Natural killer cell (primary cell): ENCODE results near the gene CTF1. TPM values are rescaled to one million over a fixed set of nuclear protein-coding genes. Genes with fewer than 3 reads are reported as not detected.

Experiments
- ATAC-seq, 3 donors: fragments of 150-1000 bp in 2 of 3; fragments of 200-7000 bp in 1 of 3; cut with Tn5 transposase; 1 replicate in 1 of 3; 2 replicates in 2 of 3; pipeline ENCODE4 v1.10.0; 2021; ENCODE audit warnings: mild to moderate bottlenecking in 2 of 3, moderate library complexity in 2 of 3
- DNase-seq, 2 donors: peaks; one replicate each; pipeline versions ENCODE4 v3.0.0 to v3.0.0-alpha.2; 2013 to 2021; ENCODE audit warnings: mixed read lengths in 1 of 2
- H3K27ac ChIP-seq: one replicate; pipeline ENCODE4 v1.5.1; 2013; ENCODE audit warnings: mild to moderate bottlenecking, low read length
- H3K27me3 ChIP-seq: one replicate; pipeline ENCODE4 v1.6.1; 2013; ENCODE audit warnings: low read length; ENCODE audit not compliant: control insufficient read depth, insufficient read depth
- H3K36me3 ChIP-seq: one replicate; pipeline ENCODE4 v1.6.1; 2013; ENCODE audit warnings: low read length; ENCODE audit not compliant: control insufficient read depth, insufficient read depth
- H3K4me1 ChIP-seq: one replicate; pipeline ENCODE4 v1.6.1; 2013; ENCODE audit warnings: low read length; ENCODE audit not compliant: control insufficient read depth, insufficient read depth
- H3K4me3 ChIP-seq: one replicate; pipeline ENCODE4 v1.5.1; 2013; ENCODE audit warnings: low read length
- H3K9me3 ChIP-seq: one replicate; pipeline ENCODE4 v1.6.1; 2013; ENCODE audit warnings: low read length; ENCODE audit not compliant: control insufficient read depth, insufficient read depth
- H3K27ac Mint-ChIP-seq, 2 donors: one replicate each; pipeline ENCODE4 v1.8.0; 2022; ENCODE audit warnings: mild to moderate bottlenecking in 2 of 2, mixed read lengths in 2 of 2, moderate library complexity in 1 of 2
- H3K27me3 Mint-ChIP-seq, 2 donors: one replicate each; pipeline ENCODE4 v1.8.0; 2022; ENCODE audit warnings: low read depth in 2 of 2, mixed read lengths in 2 of 2
- H3K36me3 Mint-ChIP-seq: one replicate; pipeline ENCODE4 v1.8.0; 2022; ENCODE audit warnings: mixed read lengths
- H3K4me1 Mint-ChIP-seq, 2 donors: one replicate each; pipeline ENCODE4 v1.8.0; 2022; ENCODE audit warnings: mixed read lengths in 2 of 2
- H3K4me3 Mint-ChIP-seq: one replicate; pipeline ENCODE4 v1.8.0; 2022; ENCODE audit warnings: mild to moderate bottlenecking, moderate library complexity, mixed read lengths
- H3K9me3 Mint-ChIP-seq, 2 donors: one replicate each; pipeline ENCODE4 v1.8.0; 2022; ENCODE audit warnings: mixed read lengths in 2 of 2
- WGBS: methylation state at CpG from one replicate; pipeline ENCODE4 v1.1.7; 2013; ENCODE audit warnings: missing lambda C conversion rate; ENCODE audit not compliant: insufficient coverage; 5-methylcytosine and 5-hydroxymethylcytosine counted together
- intact Hi-C: fragments of 100-400 bp; cut with micrococcal nuclease; formaldehyde crosslinking; loops from one replicate; pipeline ENCODE4 v1.14.2; 2022
- total RNA-seq, 4 donors: library from RNA; stranded (reverse); fragments of 120-200 nt in 1 of 4; gene quantifications; one replicate each; pipeline versions ENCODE4 v1.2.3 to v1.2.4, GENCODE V29; 2013 to 2022
- TF ChIP-seq, protein P1 (sequence below): fragments of 200-600 bp; IDR thresholded peaks from one replicate; pipeline ENCODE4 v1.8.0; 2022; ENCODE audit warnings: antibody characterized with exemption

Gene CTF1
- total RNA-seq, 3 donors from 2014 or later (not counting 1 experiment from before 2014, with no cell fraction given), result 0.45 to 0.60 (median 0.47) TPM

DNA sequence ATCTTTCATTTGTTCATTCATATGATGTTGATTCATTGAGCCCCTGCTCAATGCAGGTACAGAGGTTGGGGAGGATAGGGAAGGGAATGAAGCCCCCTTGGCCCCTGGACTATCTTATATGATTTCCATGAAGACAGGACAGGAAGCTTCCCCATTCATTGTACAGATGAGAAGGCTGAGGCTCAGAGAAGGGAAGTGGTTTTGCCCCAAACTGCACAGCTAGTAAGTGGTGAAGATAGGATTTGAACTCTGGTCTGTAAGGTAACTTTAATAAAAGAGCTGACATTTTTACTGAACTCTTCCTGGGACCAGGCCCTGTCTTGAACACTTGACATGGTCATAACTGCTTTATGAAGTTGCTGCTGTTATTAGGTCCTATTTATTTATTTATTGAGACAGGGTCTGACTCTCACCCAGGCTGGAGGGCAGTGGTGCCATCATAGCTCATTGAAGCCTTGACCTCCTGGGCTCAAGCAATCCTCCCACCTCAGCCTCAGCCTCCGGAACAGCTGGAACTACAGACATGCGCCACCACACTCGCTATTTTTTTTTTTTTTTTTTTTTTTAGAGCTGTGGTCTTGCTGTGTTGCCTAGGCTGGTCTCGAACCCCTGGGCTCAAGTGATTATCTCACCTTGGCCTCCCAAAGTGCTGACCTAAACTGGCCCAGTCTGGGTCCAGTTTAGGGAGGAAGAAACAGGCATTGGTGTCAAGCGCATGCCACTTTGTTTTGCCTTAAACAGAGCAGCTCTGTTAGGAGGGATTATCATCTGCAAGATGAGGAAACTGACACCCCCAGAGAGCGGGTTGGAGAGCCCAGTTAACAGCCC lies 5.0 kb downstream of the CTF1 start:
- no peak for ATAC-seq
- no peaks in the 10 kb centered on the region for H3K27me3 Mint-ChIP-seq
- peak overlapping the region; percentile 66 to 70 for H3K27ac Mint-ChIP-seq
- TF ChIP-seq, protein P1, sequence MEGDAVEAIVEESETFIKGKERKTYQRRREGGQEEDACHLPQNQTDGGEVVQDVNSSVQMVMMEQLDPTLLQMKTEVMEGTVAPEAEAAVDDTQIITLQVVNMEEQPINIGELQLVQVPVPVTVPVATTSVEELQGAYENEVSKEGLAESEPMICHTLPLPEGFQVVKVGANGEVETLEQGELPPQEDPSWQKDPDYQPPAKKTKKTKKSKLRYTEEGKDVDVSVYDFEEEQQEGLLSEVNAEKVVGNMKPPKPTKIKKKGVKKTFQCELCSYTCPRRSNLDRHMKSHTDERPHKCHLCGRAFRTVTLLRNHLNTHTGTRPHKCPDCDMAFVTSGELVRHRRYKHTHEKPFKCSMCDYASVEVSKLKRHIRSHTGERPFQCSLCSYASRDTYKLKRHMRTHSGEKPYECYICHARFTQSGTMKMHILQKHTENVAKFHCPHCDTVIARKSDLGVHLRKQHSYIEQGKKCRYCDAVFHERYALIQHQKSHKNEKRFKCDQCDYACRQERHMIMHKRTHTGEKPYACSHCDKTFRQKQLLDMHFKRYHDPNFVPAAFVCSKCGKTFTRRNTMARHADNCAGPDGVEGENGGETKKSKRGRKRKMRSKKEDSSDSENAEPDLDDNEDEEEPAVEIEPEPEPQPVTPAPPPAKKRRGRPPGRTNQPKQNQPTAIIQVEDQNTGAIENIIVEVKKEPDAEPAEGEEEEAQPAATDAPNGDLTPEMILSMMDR, result no peak
- peak overlapping the region; percentile 41 for H3K4me3 ChIP-seq
- peak in 1 of 2 donors; percentile 29 for DNase-seq
- intact Hi-C loops, result loop anchor here (1.0 to 2.0 kb wide), 2 partner anchors 27 to 57 kb away; no protein-coding TSS in a partner anchor
- WGBS, result 18% methylated on average over 6 of the region's 6 CpGs
- peak overlapping the region; percentile 40 for H3K27ac ChIP-seq
- H3K27me3 ChIP-seq, result no peaks in the 10 kb centered on the region
- no peaks in the 10 kb centered on the region for H3K36me3 ChIP-seq
- H3K9me3 ChIP-seq, result no peaks in the 10 kb centered on the region
- H3K4me1 Mint-ChIP-seq, result peaks cover 28 to 36% of the 10 kb centered on the region in 2 donors
- peaks cover 2% of the 10 kb centered on the region in 2 donors for H3K9me3 Mint-ChIP-seq
- H3K4me3 Mint-ChIP-seq, result peak overlapping the region; percentile 77
- H3K36me3 Mint-ChIP-seq, result no peaks in the 10 kb centered on the region
- peaks cover 49% of the 10 kb centered on the region for H3K4me1 ChIP-seq

DNA sequence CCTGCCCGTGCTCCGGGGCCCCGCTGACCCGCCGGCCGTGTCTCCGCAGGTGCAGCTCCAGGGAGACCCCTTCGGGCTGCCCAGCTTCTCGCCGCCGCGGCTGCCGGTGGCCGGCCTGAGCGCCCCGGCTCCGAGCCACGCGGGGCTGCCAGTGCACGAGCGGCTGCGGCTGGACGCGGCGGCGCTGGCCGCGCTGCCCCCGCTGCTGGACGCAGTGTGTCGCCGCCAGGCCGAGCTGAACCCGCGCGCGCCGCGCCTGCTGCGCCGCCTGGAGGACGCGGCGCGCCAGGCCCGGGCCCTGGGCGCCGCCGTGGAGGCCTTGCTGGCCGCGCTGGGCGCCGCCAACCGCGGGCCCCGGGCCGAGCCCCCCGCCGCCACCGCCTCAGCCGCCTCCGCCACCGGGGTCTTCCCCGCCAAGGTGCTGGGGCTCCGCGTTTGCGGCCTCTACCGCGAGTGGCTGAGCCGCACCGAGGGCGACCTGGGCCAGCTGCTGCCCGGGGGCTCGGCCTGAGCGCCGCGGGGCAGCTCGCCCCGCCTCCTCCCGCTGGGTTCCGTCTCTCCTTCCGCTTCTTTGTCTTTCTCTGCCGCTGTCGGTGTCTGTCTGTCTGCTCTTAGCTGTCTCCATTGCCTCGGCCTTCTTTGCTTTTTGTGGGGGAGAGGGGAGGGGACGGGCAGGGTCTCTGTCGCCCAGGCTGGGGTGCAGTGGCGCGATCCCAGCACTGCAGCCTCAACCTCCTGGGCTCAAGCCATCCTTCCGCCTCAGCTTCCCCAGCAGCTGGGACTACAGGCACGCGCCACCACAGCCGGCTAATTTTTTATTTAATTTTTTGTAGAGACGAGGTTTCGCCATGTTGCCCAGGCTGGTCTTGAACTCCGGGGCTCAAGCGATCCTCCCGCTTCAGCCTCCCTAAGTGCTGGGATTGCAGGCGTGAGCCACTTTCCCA lies 5.9 kb downstream of the CTF1 start:
- H3K36me3 ChIP-seq, result no peaks in the 10 kb centered on the region
- DNase-seq, result peak; percentile 68 to 82
- H3K27ac ChIP-seq, result peak overlapping the region; percentile 85
- Mint-ChIP-seq H3K9me3 (peaks cover 2% of the 10 kb centered on the region in 2 donors), H3K4me3 (peak overlapping the region; percentile 99), H3K27ac (peak overlapping the region; percentile 96 to 99), H3K4me1 (peaks cover 24 to 27% of the 10 kb centered on the region in 2 donors), H3K27me3 (no peaks in the 10 kb centered on the region), H3K36me3 (no peaks in the 10 kb centered on the region)
- H3K27me3 ChIP-seq, result no peaks in the 10 kb centered on the region
- intact Hi-C loops, result loop anchor here (2.0 kb wide), 1 partner anchor 28 kb away; no protein-coding TSS in a partner anchor
- H3K9me3 ChIP-seq, result no peaks in the 10 kb centered on the region
- 6% methylated on average over 99 of the region's 99 CpGs for whole genome bisulfite sequencing
- ATAC-seq, result peak; percentile 86 to 93 (median 90)
- peak overlapping the region; percentile 51 for H3K4me3 ChIP-seq
- TF ChIP-seq, protein P1, result no peak
- peaks cover 43% of the 10 kb centered on the region for H3K4me1 ChIP-seq

DNA sequence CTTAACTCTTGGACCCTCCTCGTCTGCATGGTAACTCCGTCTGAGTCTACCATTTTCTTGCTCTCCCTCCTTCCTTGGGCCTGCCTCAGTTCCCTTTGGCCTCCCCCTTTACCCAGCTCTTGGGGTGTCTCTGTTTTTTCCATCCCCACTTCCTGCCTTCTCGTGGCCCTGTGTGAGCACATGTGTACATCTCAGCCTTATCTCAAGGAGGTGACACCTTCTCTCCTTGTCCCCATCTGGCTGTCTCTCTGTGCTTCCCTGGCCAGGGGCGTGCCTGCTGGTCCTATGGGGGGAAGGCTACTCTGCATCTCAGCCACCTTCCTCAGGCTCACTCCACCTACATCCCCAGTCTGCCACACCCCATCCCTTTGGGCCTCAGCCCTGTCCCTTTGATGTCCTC lies 6.6 kb downstream of the CTF1 start:
- no peaks in the 10 kb centered on the region for H3K36me3 ChIP-seq
- Mint-ChIP-seq H3K27me3 (no peaks in the 10 kb centered on the region), H3K27ac (peak overlapping the region; percentile 96 to 99), H3K4me1 (peaks cover 28 to 30% of the 10 kb centered on the region in 2 donors), H3K9me3 (peaks cover 2% of the 10 kb centered on the region in 2 donors), H3K4me3 (peak overlapping the region; percentile 99), H3K36me3 (no peaks in the 10 kb centered on the region)
- no peaks in the 10 kb centered on the region for H3K27me3 ChIP-seq
- ATAC-seq (peak in 1 of 3 donors; percentile 25), DNase-seq (peak in 1 of 2 donors; percentile 46)
- WGBS, result 55% methylated on average over 4 of the region's 4 CpGs
- TF ChIP-seq, protein P1, result no peak
- peak overlapping the region; percentile 85 for H3K27ac ChIP-seq
- peaks cover 44% of the 10 kb centered on the region for H3K4me1 ChIP-seq
- intact Hi-C loops, result loop anchor here (2.0 kb wide), 1 partner anchor 28 kb away; no protein-coding TSS in a partner anchor
- no peaks in the 10 kb centered on the region for H3K9me3 ChIP-seq
- H3K4me3 ChIP-seq, result no peak overlapping the region
